A549 treated with ZK216348 at 1 μM for 4 hours (cell line): ENCODE data around the gene NMUR2. TPM values are rescaled to one million over a fixed set of nuclear protein-coding genes. Genes with fewer than 3 reads are reported as not detected.

Source experiments
- total RNA-seq: library from RNA; stranded (reverse); fragments of 200-300 nt; extraction: Qiagen RNA extraction; gene quantifications from 5 replicates; pipeline ENCODE4 v1.2.3, GENCODE V29; 2022; ENCODE audit warnings: low read depth

Gene NMUR2
- 0.11 to 0.13 TPM (median 0.11 TPM) in 4 of 5 replicates, not detected in the other for total RNA-seq

GRCh38 chr5:152405145-152405544, at the start of gene NMUR2:
NMUR2 (minus strand) TSS chr5:152405279; CDS start chr5:152405113, 166 bp downstream.

